A549 (cell line): ENCODE data around the gene PCDHA5. TPM values are rescaled to one million over a fixed set of nuclear protein-coding genes. Genes with fewer than 3 reads are reported as not detected.
"Not testable (repeated sequence)": the region's sequence is repeated elsewhere in the genome, so short reads cannot be mapped to it uniquely, and the experiment has no call there.

Experiments used
- ATAC-seq, 2 experiments: fragments of 200-7000 bp in 1 of 2; fragments of >200 bp in 1 of 2; cut with Nextera tagmentation in 1 of 2; cut with Tn5 transposase in 1 of 2; 3 replicates each; pipeline versions ENCODE4 v1.8.0 to v1.9.1; 2018 to 2020; ENCODE audit warnings: mild to moderate bottlenecking in 1 of 2, moderate library complexity in 1 of 2
- CTCF ChIA-PET: fragments of 300-600 bp; sonication (Branson Sonifier 250); formaldehyde crosslinking; extraction: SDS; loops from one replicate; lab custom pipeline; 2021; ENCODE audit warnings: antibody characterized with exemption, inconsistent platforms; lab: Yijun Ruan, JAX
- POLR2A ChIA-PET: fragments of 350-600 bp; formaldehyde crosslinking; extraction: SDS; loops from one replicate; lab custom pipeline; 2021; ENCODE audit warnings: antibody characterized with exemption, inconsistent platforms; lab: Yijun Ruan, JAX
- DNase-seq, 2 experiments: peaks; one replicate each; pipeline versions ENCODE4 v3.0.0 to v3.0.0-alpha.2; 2011 to 2016; ENCODE audit warnings: low read depth in 1 of 2, low spot score in 1 of 2
- FAIRE-seq: peaks from 2 replicates; lab custom pipeline; 2011; peaks lifted over from hg19 to GRCh38; lab: Jason Lieb, UNC
- H3K27ac ChIP-seq, 2 experiments: fragments of >200 bp; sonication (Bioruptor Twin); formaldehyde crosslinking; 3 replicates each; pipeline ENCODE4 v1.5.1; 2016 to 2017
- H3K4me1 ChIP-seq: fragments of >200 bp; sonication (Bioruptor Twin); formaldehyde crosslinking; 3 replicates; pipeline ENCODE4 v1.6.1; 2016
- H3K4me2 ChIP-seq: fragments of >200 bp; sonication (Bioruptor Twin); formaldehyde crosslinking; 3 replicates; pipeline ENCODE4 v1.6.1; 2016
- H3K4me3 ChIP-seq: fragments of >200 bp; sonication (Bioruptor Twin); formaldehyde crosslinking; 3 replicates; pipeline ENCODE4 v1.5.1; 2016
- H3K9me3 ChIP-seq: fragments of >200 bp; sonication (Bioruptor Twin); formaldehyde crosslinking; 3 replicates; pipeline ENCODE4 v1.6.1; 2016
- BCL3 ChIP-seq: fragments of >200 bp; sonication (Bioruptor Twin); formaldehyde crosslinking; IDR thresholded peaks from 3 replicates; pipeline ENCODE4 v1.6.1; 2016
- BHLHE40 ChIP-seq: IDR thresholded peaks from 2 replicates; pipeline ENCODE4 v1.6.1; 2012; ENCODE audit warnings: low read depth, low read length, inconsistent platforms
- CBX2 ChIP-seq: fragments of 200-600 bp; sonication (generic); IDR thresholded peaks from 2 replicates; pipeline ENCODE4 v1.6.1; 2016; ENCODE audit warnings: low read depth, mild to moderate bottlenecking, borderline replicate concordance
- CEBPB ChIP-seq, 2 experiments: fragments of >200 bp in 1 of 2; sonication (Bioruptor Twin) in 1 of 2; formaldehyde crosslinking in 1 of 2; IDR thresholded peaks; 2 replicates each; pipeline ENCODE4 v1.6.1; 2012 to 2016
- CHD4 ChIP-seq: fragments of 200-600 bp; sonication (generic); IDR thresholded peaks from 2 replicates; pipeline ENCODE4 v1.6.1; 2016; ENCODE audit warnings: antibody characterized with exemption, mild to moderate bottlenecking, borderline replicate concordance
- ELK1 ChIP-seq: fragments of 150-350 bp; IDR thresholded peaks from 2 replicates; pipeline ENCODE4 v1.6.1; 2014; ENCODE audit warnings: low read depth, mild to moderate bottlenecking, low read length
- ESRRA ChIP-seq: fragments of 150-350 bp; IDR thresholded peaks from 2 replicates; pipeline ENCODE4 v1.6.1; 2014; ENCODE audit warnings: mild to moderate bottlenecking, low read length, borderline replicate concordance
- FOXS1 ChIP-seq: fragments of 250-450 bp; sonication (Bioruptor Pico); IDR thresholded peaks from 2 replicates; pipeline ENCODE4 v1.5.0; 2020; ENCODE audit warnings: mild to moderate bottlenecking, moderate library complexity
- HDAC2 ChIP-seq: fragments of 200-600 bp; sonication (generic); IDR thresholded peaks from 2 replicates; pipeline ENCODE4 v1.6.1; 2016
- HOXB13 ChIP-seq: fragments of 250-450 bp; sonication (Bioruptor Pico); IDR thresholded peaks from 2 replicates; pipeline ENCODE4 v1.5.0; 2020; ENCODE audit warnings: low read depth, mild to moderate bottlenecking, moderate library complexity
- HOXB5 ChIP-seq: fragments of 250-450 bp; sonication (Bioruptor Pico); IDR thresholded peaks from 2 replicates; pipeline ENCODE4 v1.5.0; 2020; ENCODE audit warnings: mild to moderate bottlenecking, moderate library complexity
- JUN ChIP-seq, 2 experiments: fragments of >200 bp; sonication (Bioruptor Twin); formaldehyde crosslinking; IDR thresholded peaks; 2 replicates in 1 of 2; 3 replicates in 1 of 2; pipeline ENCODE4 v1.6.1; 2016 to 2017
- JUNB ChIP-seq: fragments of >200 bp; sonication (Bioruptor Twin); formaldehyde crosslinking; IDR thresholded peaks from 2 replicates; pipeline ENCODE4 v1.6.1; 2016
- KDM5A ChIP-seq: fragments of 200-600 bp; sonication (generic); IDR thresholded peaks from 2 replicates; pipeline ENCODE4 v1.6.1; 2016; ENCODE audit warnings: antibody characterized with exemption, mild to moderate bottlenecking
- POLR2A ChIP-seq: IDR thresholded peaks from 2 replicates; pipeline ENCODE4 v1.6.1; 2012; ENCODE audit warnings: mild to moderate bottlenecking, low read length
- RCOR1 ChIP-seq: fragments of 150-350 bp; IDR thresholded peaks from 2 replicates; pipeline ENCODE4 v1.6.1; 2014; ENCODE audit warnings: antibody characterized with exemption, low read length, low read depth
- SREBF2 ChIP-seq: fragments of 450-650 bp; IDR thresholded peaks from 2 replicates; pipeline ENCODE4 v1.6.1; 2014; ENCODE audit warnings: mild to moderate bottlenecking, moderate library complexity
- USF2 ChIP-seq: fragments of 450-650 bp; IDR thresholded peaks from 2 replicates; pipeline ENCODE4 v1.6.1; 2014; ENCODE audit warnings: antibody characterized with exemption
- ZSCAN20 ChIP-seq: fragments of 250-450 bp; sonication (Bioruptor Pico); IDR thresholded peaks from 2 replicates; pipeline ENCODE4 v1.8.0; 2022; ENCODE audit warnings: mild to moderate bottlenecking, moderate library complexity
- WGBS: methylation state at CpG from one replicate; pipeline ENCODE4 v1.1.6; 2017; ENCODE audit errors: missing lambda C conversion rate; 5-methylcytosine and 5-hydroxymethylcytosine counted together
- polyA plus RNA-seq, 4 experiments: library from polyadenylated mRNA; depleted of rRNA in 3 of 4; stranded (reverse); fragments of >200 nt; fragmentation: RNase III in 1 of 4; extraction: RNeasy Plus Mini Kit Qiagen cat#74134 plus additional on column Dnase treatment in 1 of 4; gene quantifications; 2 replicates in 3 of 4; 3 replicates in 1 of 4; pipeline ENCODE4 v1.2.3, GENCODE V29; 2011 to 2017
- TF ChIP-seq, protein P1 (sequence below): fragments of 250-450 bp; sonication (Bioruptor Pico); IDR thresholded peaks from 2 replicates; pipeline ENCODE4 v1.5.0; 2020; ENCODE audit warnings: low read depth, mild to moderate bottlenecking, moderate library complexity

Gene PCDHA5
- polyA plus RNA-seq, 2 of the 4 experiments (the other 2 are of a cell fraction) = 0.32 to 0.84 TPM

- ChIA-PET POLR2A (no interaction called here), CTCF (interaction anchor here (1.2 to 6.5 kb wide), 7 partner anchors 8 to 232 kb away, joined by 3 to 74 read pairs (median 14); partner anchors contain the start of genes PCDHA5 and PCDHAC1)
- TF ChIP-seq CHD4 (no peak), ESRRA (no peak)
- no peak for DNase-seq
- Histone ChIP-seq H3K4me2 (no peak overlapping the region), H3K9me3 (no peaks in the 10 kb centered on the region), H3K4me1 (no peaks in the 10 kb centered on the region), H3K27ac (no peak overlapping the region), H3K4me3 (no peak overlapping the region)
- FAIRE-seq = no peak
- ATAC-seq = no peak
- 91% methylated on average over 32 of the region's 43 CpGs for WGBS
These were observed 12.5 kb upstream of the PCDHA5 start for GRCh38 chr5:140808889-140809291.

- POLR2A ChIA-PET = interaction anchor here (1.8 kb wide), 1 partner anchor 218 kb away, joined by 17 read pairs; no protein-coding TSS in a partner anchor
- DNase-seq = no peak
These were observed 842 bp downstream of the PCDHA5 start for GRCh38 chr5:140822281-140822629.

DNA sequence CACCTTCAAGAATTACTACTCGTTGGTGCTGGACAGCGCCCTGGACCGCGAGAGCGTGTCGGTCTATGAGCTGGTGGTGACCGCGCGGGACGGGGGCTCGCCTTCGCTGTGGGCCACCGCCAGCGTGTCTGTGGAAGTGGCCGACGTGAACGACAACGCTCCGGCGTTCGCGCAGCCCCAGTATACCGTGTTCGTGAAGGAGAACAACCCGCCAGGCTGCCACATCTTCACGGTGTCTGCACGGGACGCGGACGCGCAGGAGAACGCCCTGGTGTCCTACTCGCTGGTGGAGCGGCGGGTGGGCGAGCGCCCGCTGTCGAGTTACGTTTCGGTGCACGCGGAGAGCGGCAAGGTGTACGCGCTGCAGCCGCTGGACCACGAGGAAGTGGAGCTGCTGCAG, 1.6 kb downstream of the PCDHA5 start:
- H3K9me3 ChIP-seq, H3K4me2 ChIP-seq, FAIRE-seq, POLR2A ChIA-PET, H3K4me1 ChIP-seq, H3K27ac ChIP-seq, DNase-seq, H3K4me3 ChIP-seq, ATAC-seq: not testable (repeated sequence)
- 91% methylated on average over 48 of the region's 48 CpGs for WGBS
- CTCF ChIA-PET = interaction anchor here (1.6 to 3.3 kb wide), 4 partner anchors 28 to 205 kb away, joined by 6 to 27 read pairs (median 8); partner anchors contain the start of genes PCDHA12 and PCDHA2

More at GRCh38 chr5:140822281-140822629, 842 bp downstream of the PCDHA5 start:
- H3K27ac ChIP-seq = no peak overlapping the region
- ATAC-seq = no peak
- H3K9me3 ChIP-seq = no peaks in the 10 kb centered on the region
- TF ChIP-seq HDAC2 = no peak
- TF ChIP-seq CEBPB (IDR thresholded peaks at IDR 0.05) = no peak
- TF ChIP-seq CHD4 = no peak
- TF ChIP-seq USF2 = no peak
- TF ChIP-seq, protein P1, sequence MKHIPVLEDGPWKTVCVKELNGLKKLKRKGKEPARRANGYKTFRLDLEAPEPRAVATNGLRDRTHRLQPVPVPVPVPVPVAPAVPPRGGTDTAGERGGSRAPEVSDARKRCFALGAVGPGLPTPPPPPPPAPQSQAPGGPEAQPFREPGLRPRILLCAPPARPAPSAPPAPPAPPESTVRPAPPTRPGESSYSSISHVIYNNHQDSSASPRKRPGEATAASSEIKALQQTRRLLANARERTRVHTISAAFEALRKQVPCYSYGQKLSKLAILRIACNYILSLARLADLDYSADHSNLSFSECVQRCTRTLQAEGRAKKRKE (CRISPR knock-in tag) = no peak
- TF ChIP-seq BHLHE40 = no peak
- TF ChIP-seq HOXB13 (CRISPR knock-in tag) = no peak
- no peak for TF ChIP-seq JUN (IDR thresholded peaks at IDR 0.05)
- TF ChIP-seq HOXB5 (CRISPR knock-in tag) = no peak
- no peak for TF ChIP-seq BCL3
- no peak for TF ChIP-seq KDM5A
- no peak for TF ChIP-seq SREBF2
- no peak for TF ChIP-seq ZSCAN20 (CRISPR knock-in tag)
- no peak for TF ChIP-seq ELK1
- TF ChIP-seq CBX2 = no peak
- no peak for TF ChIP-seq JUNB
- TF ChIP-seq FOXS1 (CRISPR knock-in tag) = no peak
- no peak for TF ChIP-seq ESRRA
- no peak for TF ChIP-seq RCOR1
- TF ChIP-seq POLR2A = no peak
- TF ChIP-seq, all 56 proteins: peak for 0
- CTCF ChIA-PET = interaction anchor here (0.7 to 4.8 kb wide), 25 partner anchors 15 to 328 kb away, joined by 3 to 74 read pairs (median 5); partner anchors contain the start of genes PCDHA12, PCDHA2, PCDHA4 and PCDHAC1
- no peak for FAIRE-seq
- H3K4me3 ChIP-seq = peak overlapping the region; percentile 57
- 18% methylated on average over 6 of the region's 6 CpGs for WGBS
- H3K4me2 ChIP-seq = peak overlapping the region; percentile 70
- H3K4me1 ChIP-seq = no peaks in the 10 kb centered on the region
